ENCODE measurements around the gene JMJD8. TPM values are rescaled to one million over a fixed set of nuclear protein-coding genes. Genes with fewer than 3 reads are reported as not detected.

Gene JMJD8
- total RNA-seq, 1 experiment from 2014 or later = 90.5 TPM

GRCh38 chr16:711084-711483 is 26.9 kb upstream of the JMJD8 start:
- peaks cover 57% of the 10 kb centered on the region for H3K27me3 Mint-ChIP-seq (ENCODE audit: unreplicated experiment)
- peaks cover 29% of the 10 kb centered on the region for H3K36me3 Mint-ChIP-seq (ENCODE audit: insufficient read depth, unreplicated experiment)
- no peak overlapping the region for H3K4me3 Mint-ChIP-seq (ENCODE audit: low read depth, unreplicated experiment)
- no peak for TF ChIP-seq CTCF (IDR thresholded peaks at IDR 0.05; ENCODE audit: unreplicated experiment)
- H3K9me3 Mint-ChIP-seq (ENCODE audit: low read depth, unreplicated experiment) = no peaks in the 10 kb centered on the region
- no peak overlapping the region for H3K27ac Mint-ChIP-seq (ENCODE audit: unreplicated experiment)
- no peak for DNase-seq
- CTCF ChIA-PET = no interaction called here
- H3K4me1 Mint-ChIP-seq (ENCODE audit: low read depth, unreplicated experiment) = peaks cover 7% of the 10 kb centered on the region
- BruUV-seq (replicated peaks) = no TSS peak
- intact Hi-C loops (cut with micrococcal nuclease; ENCODE audit: unreplicated experiment) = loop anchor here (5.0 kb wide), 1 partner anchor 76 kb away; the partner anchor contains the start of genes CHTF18 and RPUSD1

GRCh38 chr16:710500-711075 is 26.5 kb upstream of the JMJD8 start:
- Mint-ChIP-seq H3K9me3 (ENCODE audit: low read depth, unreplicated experiment) (no peaks in the 10 kb centered on the region), H3K4me3 (ENCODE audit: low read depth, unreplicated experiment) (no peak overlapping the region), H3K27ac (ENCODE audit: unreplicated experiment) (no peak overlapping the region), H3K36me3 (ENCODE audit: insufficient read depth, unreplicated experiment) (peaks cover 24% of the 10 kb centered on the region), H3K4me1 (ENCODE audit: low read depth, unreplicated experiment) (peaks cover 6% of the 10 kb centered on the region), H3K27me3 (ENCODE audit: unreplicated experiment) (peaks cover 59% of the 10 kb centered on the region)
- BruUV-seq (replicated peaks) = no TSS peak
- TF ChIP-seq CTCF (IDR thresholded peaks at IDR 0.05; ENCODE audit: unreplicated experiment) = no peak
- CTCF ChIA-PET = no interaction called here
- intact Hi-C loops (cut with micrococcal nuclease; ENCODE audit: unreplicated experiment) = loop anchor here (5.0 kb wide), 1 partner anchor 77 kb away; the partner anchor contains the start of genes CHTF18 and RPUSD1
- DNase-seq = no peak

- peak; percentile 65 for DNase-seq
- peaks cover 6% of the 10 kb centered on the region for H3K4me1 Mint-ChIP-seq (ENCODE audit: low read depth, unreplicated experiment)
- no peak overlapping the region for H3K4me3 Mint-ChIP-seq (ENCODE audit: low read depth, unreplicated experiment)
- TF ChIP-seq CTCF (IDR thresholded peaks at IDR 0.05; ENCODE audit: unreplicated experiment) = no peak
- peaks cover 61% of the 10 kb centered on the region for H3K27me3 Mint-ChIP-seq (ENCODE audit: unreplicated experiment)
- peaks cover 17% of the 10 kb centered on the region for H3K36me3 Mint-ChIP-seq (ENCODE audit: insufficient read depth, unreplicated experiment)
- CTCF ChIA-PET = interaction anchor here (0.6 kb wide), 1 partner anchor 478 kb away, joined by 4 read pairs; no protein-coding TSS in a partner anchor
- no peak overlapping the region for H3K27ac Mint-ChIP-seq (ENCODE audit: unreplicated experiment)
- no peaks in the 10 kb centered on the region for H3K9me3 Mint-ChIP-seq (ENCODE audit: low read depth, unreplicated experiment)
- intact Hi-C loops (cut with micrococcal nuclease; ENCODE audit: unreplicated experiment) = loop anchor here (5.0 kb wide), 1 partner anchor 77 kb away; the partner anchor contains the start of genes CHTF18 and RPUSD1
- no TSS peak for BruUV-seq (replicated peaks)
Measured at GRCh38 chr16:709566-710499, 25.7 kb upstream of the JMJD8 start.

- no peak for TF ChIP-seq CTCF (IDR thresholded peaks at IDR 0.05; ENCODE audit: unreplicated experiment)
- H3K27ac Mint-ChIP-seq (ENCODE audit: unreplicated experiment) = no peak overlapping the region
- no TSS peak for BruUV-seq (replicated peaks)
- CTCF ChIA-PET = interaction anchor here (0.6 kb wide), 1 partner anchor 477 kb away, joined by 4 read pairs; no protein-coding TSS in a partner anchor
- intact Hi-C loops (cut with micrococcal nuclease; ENCODE audit: unreplicated experiment) = no loop called here
- H3K27me3 Mint-ChIP-seq (ENCODE audit: unreplicated experiment) = peaks cover 69% of the 10 kb centered on the region
- H3K36me3 Mint-ChIP-seq (ENCODE audit: insufficient read depth, unreplicated experiment) = peaks cover 12% of the 10 kb centered on the region
- H3K9me3 Mint-ChIP-seq (ENCODE audit: low read depth, unreplicated experiment) = no peaks in the 10 kb centered on the region
- no peak for DNase-seq
- H3K4me3 Mint-ChIP-seq (ENCODE audit: low read depth, unreplicated experiment) = no peak overlapping the region
- peaks cover 6% of the 10 kb centered on the region for H3K4me1 Mint-ChIP-seq (ENCODE audit: low read depth, unreplicated experiment)
Measured at GRCh38 chr16:708959-709358, 24.8 kb upstream of the JMJD8 start.

Data from Calu3 (cell line).